ENCODE data around the gene PLPPR1.

DNA sequence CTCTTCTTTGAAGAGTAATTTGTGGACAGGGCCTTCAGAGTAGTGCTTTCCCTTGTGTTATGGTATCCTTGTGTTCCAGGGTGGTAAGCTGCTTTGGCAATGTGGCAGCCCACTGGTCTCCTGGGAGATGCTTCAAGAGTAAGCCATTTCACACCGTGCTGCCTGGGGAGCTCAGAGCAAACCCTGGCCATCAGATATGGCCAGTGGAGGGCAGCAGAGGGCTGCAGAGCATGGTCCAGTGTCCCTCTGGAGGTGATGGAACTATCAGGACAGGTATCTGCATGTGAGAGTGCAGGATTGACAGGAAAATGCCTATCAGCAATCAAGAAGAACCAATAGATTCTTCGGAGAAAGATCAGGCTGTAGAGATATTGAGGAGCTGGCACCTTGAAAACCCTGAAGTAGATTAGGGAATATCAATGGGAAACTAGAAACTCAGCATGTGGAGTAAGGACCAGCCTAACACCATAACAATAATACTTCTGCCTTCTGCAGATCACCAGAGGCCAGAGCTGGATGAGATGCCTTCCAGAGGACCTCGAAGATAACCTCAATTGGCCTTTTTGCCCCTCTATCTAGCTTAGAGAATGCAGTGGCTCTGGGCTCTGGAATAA lies 90.8 kb downstream of the PLPPR1 start:
- TF ChIP-seq POLR2A (IDR thresholded peaks at IDR 0.05): no peak
- TF ChIP-seq, protein P1, sequence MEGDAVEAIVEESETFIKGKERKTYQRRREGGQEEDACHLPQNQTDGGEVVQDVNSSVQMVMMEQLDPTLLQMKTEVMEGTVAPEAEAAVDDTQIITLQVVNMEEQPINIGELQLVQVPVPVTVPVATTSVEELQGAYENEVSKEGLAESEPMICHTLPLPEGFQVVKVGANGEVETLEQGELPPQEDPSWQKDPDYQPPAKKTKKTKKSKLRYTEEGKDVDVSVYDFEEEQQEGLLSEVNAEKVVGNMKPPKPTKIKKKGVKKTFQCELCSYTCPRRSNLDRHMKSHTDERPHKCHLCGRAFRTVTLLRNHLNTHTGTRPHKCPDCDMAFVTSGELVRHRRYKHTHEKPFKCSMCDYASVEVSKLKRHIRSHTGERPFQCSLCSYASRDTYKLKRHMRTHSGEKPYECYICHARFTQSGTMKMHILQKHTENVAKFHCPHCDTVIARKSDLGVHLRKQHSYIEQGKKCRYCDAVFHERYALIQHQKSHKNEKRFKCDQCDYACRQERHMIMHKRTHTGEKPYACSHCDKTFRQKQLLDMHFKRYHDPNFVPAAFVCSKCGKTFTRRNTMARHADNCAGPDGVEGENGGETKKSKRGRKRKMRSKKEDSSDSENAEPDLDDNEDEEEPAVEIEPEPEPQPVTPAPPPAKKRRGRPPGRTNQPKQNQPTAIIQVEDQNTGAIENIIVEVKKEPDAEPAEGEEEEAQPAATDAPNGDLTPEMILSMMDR (IDR thresholded peaks at IDR 0.05): peak; percentile 83 to 93 (median 88)
